Measurements from ENCODE around the gene BTG4. TPM values are rescaled to one million over a fixed set of nuclear protein-coding genes. Genes with fewer than 3 reads are reported as not detected.

The BTG4 gene
- total RNA-seq: 0.15 and 0.17 TPM in 2 replicates

GRCh38 chr11:111512296-111513239, at the start of gene BTG4:
Gene BTG4 (minus strand): TSS chr11:111512386. CDS start chr11:111498776, 13,610 bp downstream.

GRCh38 chr11:111540114-111540936, 28.1 kb upstream of the BTG4 start, which contains the start of gene LAYN:
Gene LAYN (plus strand): TSS chr11:111540720. CDS start chr11:111540844, 124 bp downstream.

GRCh38 chr11:111514216-111515031, 2.2 kb upstream of the BTG4 start, which contains the start of gene HOATZ:
Gene HOATZ (plus strand): TSS chr11:111514778. CDS start chr11:111514785, 7 bp downstream.

Other genes starting within 250 kb of the BTG4 start
- 0.17 and 0.45 TPM in 2 replicates for gene POU2AF3, start 213.8 kb downstream of the BTG4 start, total RNA-seq
- gene POU2AF1, start 133.1 kb downstream of the BTG4 start, total RNA-seq: not detected in 2 replicates
- gene HOATZ, start 2.4 kb upstream of the BTG4 start, total RNA-seq: 0.50 TPM in 1 of 2 replicates, not detected in the other
- 46.4 and 52.0 TPM in 2 replicates for gene LAYN, start 28.3 kb upstream of the BTG4 start, total RNA-seq
- 8.3 and 9.1 TPM in 2 replicates for gene SIK2, start 90.1 kb upstream of the BTG4 start, total RNA-seq

Data from bronchus fibroblast of lung (primary cell).